ENCODE results near the gene SKAP1.

SKAP1 gene

GRCh38 chr17:48129981-48130380, 300.0 kb downstream of the SKAP1 start:
- Histone ChIP-seq H3K27me3 (ENCODE audit: insufficient read depth, low read length) (no peaks in the 10 kb centered on the region), H3K4me1 (ENCODE audit: insufficient read depth, low read length) (peaks cover 3% of the 10 kb centered on the region; the same call in 1 of the 2 replicates), H3K4me3 (ENCODE audit: low read length) (no peak overlapping the region), H3K36me3 (ENCODE audit: insufficient read depth, low read length) (no peaks in the 10 kb centered on the region; the same call in 1 of the 2 replicates), H3K9ac (ENCODE audit: low read depth, low read length) (no peak overlapping the region), H3K27ac (ENCODE audit: low read depth, low read length) (no peak overlapping the region), H3K9me3 (ENCODE audit: insufficient read depth, low read depth, low read length) (no peaks in the 10 kb centered on the region)
- 59% methylated on average over 5 of the region's 5 CpGs for WGBS

- Histone ChIP-seq H3K36me3 (ENCODE audit: insufficient read depth, low read length) (no peaks in the 10 kb centered on the region; the same call in 1 of the 2 replicates), H3K9me3 (ENCODE audit: insufficient read depth, low read depth, low read length) (no peaks in the 10 kb centered on the region), H3K4me3 (ENCODE audit: low read length) (no peak overlapping the region), H3K9ac (ENCODE audit: low read depth, low read length) (no peak overlapping the region), H3K27ac (ENCODE audit: low read depth, low read length) (no peak overlapping the region), H3K4me1 (ENCODE audit: insufficient read depth, low read length) (peaks cover 3% of the 10 kb centered on the region; the same call in 1 of the 2 replicates), H3K27me3 (ENCODE audit: insufficient read depth, low read length) (no peaks in the 10 kb centered on the region)
- WGBS, result 71% methylated on average over 4 of the region's 5 CpGs
Measured at GRCh38 chr17:48128400-48128799, 301.6 kb downstream of the SKAP1 start.

GRCh38 chr17:48127371-48128051, 302.5 kb downstream of the SKAP1 start:
- 93% methylated on average over 9 of the region's 9 CpGs for WGBS
- H3K27me3 ChIP-seq (ENCODE audit: insufficient read depth, low read length), result no peaks in the 10 kb centered on the region
- no peak overlapping the region for H3K27ac ChIP-seq (ENCODE audit: low read depth, low read length)
- peaks cover 3% of the 10 kb centered on the region; the same call in 1 of the 2 replicates for H3K4me1 ChIP-seq (ENCODE audit: insufficient read depth, low read length)
- no peak overlapping the region for H3K4me3 ChIP-seq (ENCODE audit: low read length)
- H3K9me3 ChIP-seq (ENCODE audit: insufficient read depth, low read depth, low read length), result no peaks in the 10 kb centered on the region
- peaks cover 6% of the 10 kb centered on the region for H3K36me3 ChIP-seq (ENCODE audit: insufficient read depth, low read length)
- H3K9ac ChIP-seq (ENCODE audit: low read depth, low read length), result no peak overlapping the region

DNA sequence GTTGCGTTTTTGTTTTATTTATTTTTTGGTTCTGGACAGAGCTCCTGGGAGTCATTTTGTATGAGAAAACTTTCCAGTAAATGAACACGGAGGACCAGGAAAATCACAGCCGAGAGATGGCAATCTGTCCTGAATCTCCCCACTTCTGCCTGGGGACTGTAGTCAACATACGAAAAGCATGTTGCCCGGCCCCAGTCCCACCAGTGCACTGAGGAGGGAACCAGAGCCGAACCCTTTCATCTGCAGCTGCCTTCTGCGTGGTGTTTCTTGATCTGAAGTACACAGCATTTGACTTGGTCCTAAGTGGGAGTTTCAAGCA, 303.5 kb downstream of the SKAP1 start:
- no peaks in the 10 kb centered on the region for H3K9me3 ChIP-seq (ENCODE audit: insufficient read depth, low read depth, low read length)
- peaks cover 16% of the 10 kb centered on the region for H3K36me3 ChIP-seq (ENCODE audit: insufficient read depth, low read length)
- H3K27me3 ChIP-seq (ENCODE audit: insufficient read depth, low read length), result no peaks in the 10 kb centered on the region
- H3K9ac ChIP-seq (ENCODE audit: low read depth, low read length), result no peak overlapping the region
- WGBS, result 93% methylated on average over 7 of the region's 7 CpGs
- no peak overlapping the region for H3K27ac ChIP-seq (ENCODE audit: low read depth, low read length)
- H3K4me1 ChIP-seq (ENCODE audit: insufficient read depth, low read length), result peaks cover 3% of the 10 kb centered on the region; the same call in 1 of the 2 replicates
- no peak overlapping the region for H3K4me3 ChIP-seq (ENCODE audit: low read length)

GRCh38 chr17:48125829-48126531, 304.0 kb downstream of the SKAP1 start:
- H3K27ac ChIP-seq (ENCODE audit: low read depth, low read length), result no peak overlapping the region

DNA sequence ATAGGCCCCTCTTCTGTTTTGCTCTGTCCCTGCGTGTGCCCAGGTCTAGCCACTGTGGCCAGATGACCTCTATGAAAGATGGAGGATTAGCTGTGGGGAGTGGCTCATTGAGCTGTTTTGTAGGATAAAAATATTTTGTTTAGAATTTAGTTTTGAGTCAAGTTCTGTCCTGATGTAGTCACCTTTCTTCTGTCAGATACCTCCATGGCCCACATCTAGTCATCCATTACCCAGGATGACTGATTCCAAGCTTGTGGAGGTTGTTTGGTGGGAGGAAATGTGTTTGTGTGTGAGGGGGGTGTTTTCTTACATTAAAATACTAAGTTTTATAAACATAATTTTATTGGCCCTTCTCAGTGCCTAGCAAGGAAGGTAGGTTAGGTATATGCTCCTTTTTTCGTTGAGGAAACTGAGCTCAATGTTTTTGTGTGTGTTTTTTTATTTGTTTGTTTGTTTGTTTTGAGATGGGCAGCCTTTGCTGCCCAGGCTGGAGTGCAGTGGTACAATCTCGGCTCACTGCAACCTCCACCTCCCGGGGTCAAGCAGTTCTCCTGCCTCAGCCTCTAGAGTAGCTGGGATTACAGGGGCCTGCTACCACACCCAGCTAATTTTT, 306.1 kb downstream of the SKAP1 start:
- H3K4me3 ChIP-seq (ENCODE audit: low read length), result no peak overlapping the region
- H3K27ac ChIP-seq (ENCODE audit: low read depth, low read length), result no peak overlapping the region
- peaks cover 35% of the 10 kb centered on the region for H3K36me3 ChIP-seq (ENCODE audit: insufficient read depth, low read length)
- H3K9ac ChIP-seq (ENCODE audit: low read depth, low read length), result no peak overlapping the region
- 96% methylated on average over 4 of the region's 4 CpGs for WGBS
- peaks cover 3% of the 10 kb centered on the region; the same call in 1 of the 2 replicates for H3K4me1 ChIP-seq (ENCODE audit: insufficient read depth, low read length)
- no peaks in the 10 kb centered on the region for H3K27me3 ChIP-seq (ENCODE audit: insufficient read depth, low read length)
- no peaks in the 10 kb centered on the region for H3K9me3 ChIP-seq (ENCODE audit: insufficient read depth, low read depth, low read length)

More at GRCh38 chr17:48125829-48126531, 304.0 kb downstream of the SKAP1 start:
- Histone ChIP-seq H3K27me3 (ENCODE audit: insufficient read depth, low read length) (no peaks in the 10 kb centered on the region), H3K9ac (ENCODE audit: low read depth, low read length) (no peak overlapping the region), H3K9me3 (ENCODE audit: insufficient read depth, low read depth, low read length) (no peaks in the 10 kb centered on the region), H3K36me3 (ENCODE audit: insufficient read depth, low read length) (peaks cover 21% of the 10 kb centered on the region), H3K4me1 (ENCODE audit: insufficient read depth, low read length) (peaks cover 3% of the 10 kb centered on the region; the same call in 1 of the 2 replicates), H3K4me3 (ENCODE audit: low read length) (no peak overlapping the region)
- WGBS, result 88% methylated on average over 8 of the region's 9 CpGs

DNA sequence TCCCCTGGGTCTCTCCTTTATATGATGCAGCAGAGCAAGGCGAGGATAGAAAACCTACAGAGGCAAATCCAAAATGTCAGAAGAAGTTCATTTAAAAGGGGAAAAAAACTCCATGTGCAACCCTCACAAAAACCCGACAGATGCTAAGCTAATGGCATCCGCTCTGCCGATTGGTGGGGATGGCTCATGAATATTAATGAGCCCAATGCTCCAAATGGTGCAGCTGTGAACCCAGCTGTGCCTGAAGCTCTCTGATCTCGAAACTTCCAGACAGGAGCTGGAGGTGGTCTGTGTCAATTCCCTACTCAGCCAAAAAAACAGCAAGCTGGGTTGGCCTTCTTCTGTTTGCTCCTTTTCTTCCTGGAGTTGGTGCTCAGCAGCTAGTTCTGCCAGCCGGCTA, 306.9 kb downstream of the SKAP1 start:
- no peak overlapping the region for H3K27ac ChIP-seq (ENCODE audit: low read depth, low read length)
- H3K9me3 ChIP-seq (ENCODE audit: insufficient read depth, low read depth, low read length), result no peaks in the 10 kb centered on the region
- no peak overlapping the region for H3K4me3 ChIP-seq (ENCODE audit: low read length)
- no peaks in the 10 kb centered on the region; the same call in 1 of the 2 replicates for H3K4me1 ChIP-seq (ENCODE audit: insufficient read depth, low read length)
- 83% methylated on average over 6 of the region's 6 CpGs for WGBS
- no peak overlapping the region for H3K9ac ChIP-seq (ENCODE audit: low read depth, low read length)
- no peaks in the 10 kb centered on the region for H3K27me3 ChIP-seq (ENCODE audit: insufficient read depth, low read length)
- peaks cover 40% of the 10 kb centered on the region for H3K36me3 ChIP-seq (ENCODE audit: insufficient read depth, low read length)

- H3K36me3 ChIP-seq (ENCODE audit: insufficient read depth, low read length), result peaks cover 44% of the 10 kb centered on the region
- H3K9ac ChIP-seq (ENCODE audit: low read depth, low read length), result no peak overlapping the region
- no peaks in the 10 kb centered on the region for H3K27me3 ChIP-seq (ENCODE audit: insufficient read depth, low read length)
- no peaks in the 10 kb centered on the region for H3K4me1 ChIP-seq (ENCODE audit: insufficient read depth, low read length)
- no peaks in the 10 kb centered on the region for H3K9me3 ChIP-seq (ENCODE audit: insufficient read depth, low read depth, low read length)
- no peak overlapping the region for H3K27ac ChIP-seq (ENCODE audit: low read depth, low read length)
- WGBS, result 94% methylated on average over 3 of the region's 3 CpGs
- H3K4me3 ChIP-seq (ENCODE audit: low read length), result no peak overlapping the region
Measured at GRCh38 chr17:48122665-48123045, 307.4 kb downstream of the SKAP1 start.

DNA sequence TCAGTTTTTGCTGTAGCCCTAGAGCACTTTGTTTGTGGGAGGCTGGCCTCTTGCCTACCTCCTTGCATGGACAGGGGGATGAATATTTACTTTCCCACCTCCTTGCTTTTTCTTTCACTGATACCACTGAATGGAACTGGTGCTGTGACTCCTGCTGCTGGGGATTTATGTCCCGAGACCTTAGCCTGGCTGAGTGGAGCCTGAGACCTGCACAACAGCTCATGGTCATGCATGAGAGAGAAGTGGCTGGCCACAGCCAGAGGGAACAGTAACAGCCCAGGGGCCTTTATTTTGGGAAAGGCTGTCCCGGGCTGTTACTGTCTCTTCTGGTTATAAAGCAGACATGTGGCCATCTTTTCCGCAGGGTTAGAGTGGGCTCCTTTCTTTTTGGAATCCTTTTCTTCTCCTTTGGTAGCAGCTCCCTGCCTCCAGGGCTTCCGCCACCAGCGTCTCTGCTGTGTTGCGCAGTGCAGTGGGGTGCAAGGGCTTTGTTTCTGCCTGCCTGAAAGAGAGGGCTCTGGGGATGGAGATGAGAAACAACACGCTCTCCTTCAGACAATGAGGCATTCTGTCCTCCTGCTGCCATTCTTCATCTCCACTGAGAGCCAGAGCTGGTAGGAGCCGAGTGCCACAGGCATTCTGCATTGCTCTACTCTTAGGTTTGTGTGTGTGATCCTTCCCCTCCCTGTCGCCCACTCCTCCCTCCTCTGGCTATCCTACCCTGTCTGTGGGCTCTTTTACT, 307.9 kb downstream of the SKAP1 start:
- WGBS, result 92% methylated on average over 8 of the region's 9 CpGs
- no peak overlapping the region for H3K4me3 ChIP-seq (ENCODE audit: low read length)
- no peaks in the 10 kb centered on the region for H3K4me1 ChIP-seq (ENCODE audit: insufficient read depth, low read length)
- H3K27me3 ChIP-seq (ENCODE audit: insufficient read depth, low read length), result no peaks in the 10 kb centered on the region
- H3K9me3 ChIP-seq (ENCODE audit: insufficient read depth, low read depth, low read length), result no peaks in the 10 kb centered on the region
- peaks cover 46% of the 10 kb centered on the region for H3K36me3 ChIP-seq (ENCODE audit: insufficient read depth, low read length)
- no peak overlapping the region for H3K27ac ChIP-seq (ENCODE audit: low read depth, low read length)
- no peak overlapping the region for H3K9ac ChIP-seq (ENCODE audit: low read depth, low read length)

- H3K27me3 ChIP-seq (ENCODE audit: insufficient read depth, low read length), result no peaks in the 10 kb centered on the region
- no peaks in the 10 kb centered on the region for H3K9me3 ChIP-seq (ENCODE audit: insufficient read depth, low read depth, low read length)
- no peak overlapping the region for H3K27ac ChIP-seq (ENCODE audit: low read depth, low read length)
- H3K4me1 ChIP-seq (ENCODE audit: insufficient read depth, low read length), result no peaks in the 10 kb centered on the region
- H3K36me3 ChIP-seq (ENCODE audit: insufficient read depth, low read length), result peaks cover 28% of the 10 kb centered on the region
- H3K4me3 ChIP-seq (ENCODE audit: low read length), result no peak overlapping the region
- no peak overlapping the region for H3K9ac ChIP-seq (ENCODE audit: low read depth, low read length)
- WGBS, result 96% methylated on average over 5 of the region's 5 CpGs
Measured at GRCh38 chr17:48113201-48113676, 316.8 kb downstream of the SKAP1 start.

DNA sequence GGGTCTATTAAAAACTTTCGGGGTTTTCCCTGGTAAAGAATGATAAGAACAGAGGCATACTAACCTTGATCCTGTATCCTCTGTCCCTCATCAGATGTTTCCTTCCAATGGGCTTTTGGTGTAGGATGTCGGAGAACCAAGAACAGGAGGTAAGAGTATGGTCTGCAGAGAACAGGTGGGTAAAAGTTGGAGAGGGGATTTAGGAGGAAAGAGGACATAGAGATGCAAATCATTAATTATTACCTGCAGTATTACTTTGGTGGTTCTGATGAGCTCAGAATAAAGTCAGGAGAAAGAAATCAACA, 318.1 kb downstream of the SKAP1 start:
- H3K36me3 ChIP-seq (ENCODE audit: insufficient read depth, low read length), result peaks cover 22% of the 10 kb centered on the region
- no peak overlapping the region for H3K9ac ChIP-seq (ENCODE audit: low read depth, low read length)
- 97% methylated on average over 2 of the region's 2 CpGs for WGBS
- no peak overlapping the region for H3K27ac ChIP-seq (ENCODE audit: low read depth, low read length)
- H3K4me1 ChIP-seq (ENCODE audit: insufficient read depth, low read length), result no peaks in the 10 kb centered on the region
- no peak overlapping the region for H3K4me3 ChIP-seq (ENCODE audit: low read length)
- H3K27me3 ChIP-seq (ENCODE audit: insufficient read depth, low read length), result no peaks in the 10 kb centered on the region
- no peaks in the 10 kb centered on the region for H3K9me3 ChIP-seq (ENCODE audit: insufficient read depth, low read depth, low read length)

Data from HUES64 (cell line).